Stimulated activated CD8-positive, alpha-beta memory T cell treated with anti-CD3 and anti-CD28 coated beads, Interleukin-4, amount 100 ng/mL, for 4 hours (primary cell): ENCODE measurements around the gene HDAC9.

Experiments used
- DNase-seq, 2 donors: peaks; one replicate each; pipeline ENCODE4 v3.0.0-alpha.2; 2020; ENCODE audit warnings: low read depth in 2 of 2, low spot score in 1 of 2

The HDAC9 gene

DNA sequence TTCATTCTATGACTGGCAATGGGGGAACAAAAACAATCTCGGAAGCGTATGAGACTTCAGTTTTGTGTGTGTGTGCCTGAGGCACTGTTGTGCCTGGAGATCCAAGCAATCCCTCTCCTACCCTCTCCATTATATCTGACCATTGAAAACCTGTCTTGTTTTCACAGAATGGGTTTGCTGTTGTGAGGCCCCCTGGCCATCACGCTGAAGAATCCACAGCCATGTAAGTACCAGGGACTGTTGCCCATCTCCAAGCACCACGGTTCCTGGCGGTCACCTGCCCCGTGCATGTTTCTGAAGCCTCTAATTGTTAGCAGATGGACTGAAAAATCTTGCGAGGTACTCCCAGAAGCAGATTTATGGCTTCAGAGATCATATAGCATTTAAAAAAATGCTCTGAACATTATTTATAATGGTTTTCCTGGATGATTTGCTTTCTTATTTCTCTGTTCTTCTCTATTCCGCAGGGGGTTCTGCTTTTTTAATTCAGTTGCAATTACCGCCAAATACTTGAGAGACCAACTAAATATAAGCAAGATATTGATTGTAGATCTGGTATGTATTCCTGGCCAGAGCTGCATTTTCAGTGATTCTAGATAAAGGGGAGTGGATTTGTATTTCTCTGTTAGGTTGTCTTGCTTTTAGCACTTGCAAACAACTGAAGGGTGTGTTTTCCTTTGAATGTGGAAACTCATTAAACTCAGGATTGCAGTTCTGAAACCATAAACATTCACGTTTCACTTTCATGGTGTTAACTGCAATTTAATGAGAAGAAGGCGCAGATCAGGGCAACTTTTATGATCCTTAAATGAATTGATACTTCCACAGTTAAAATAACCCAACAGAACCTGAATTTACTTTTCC, 333.7 kb downstream of the HDAC9 start:
- DNase-seq: no peak

DNA sequence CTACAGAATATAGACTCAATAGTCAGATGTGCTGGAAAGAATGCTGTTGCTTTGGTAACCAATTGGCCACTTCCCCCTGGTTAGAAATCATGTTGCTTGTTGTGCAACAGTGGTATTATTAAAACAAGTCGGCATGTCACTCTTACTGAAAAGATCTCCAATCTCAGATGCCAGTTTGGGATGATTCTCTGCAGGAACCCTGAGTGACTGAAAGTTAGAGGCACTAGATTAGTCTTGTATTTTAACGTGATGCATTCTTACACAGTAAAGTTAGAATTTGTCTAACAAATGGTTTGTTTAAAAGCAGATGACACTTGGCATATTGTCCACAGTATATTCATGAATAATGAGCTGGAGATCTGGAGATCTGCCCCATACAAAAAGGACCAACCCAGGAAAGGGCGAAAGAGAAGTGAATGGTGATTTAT, 334.3 kb downstream of the HDAC9 start:
- no peak for DNase-seq

DNA sequence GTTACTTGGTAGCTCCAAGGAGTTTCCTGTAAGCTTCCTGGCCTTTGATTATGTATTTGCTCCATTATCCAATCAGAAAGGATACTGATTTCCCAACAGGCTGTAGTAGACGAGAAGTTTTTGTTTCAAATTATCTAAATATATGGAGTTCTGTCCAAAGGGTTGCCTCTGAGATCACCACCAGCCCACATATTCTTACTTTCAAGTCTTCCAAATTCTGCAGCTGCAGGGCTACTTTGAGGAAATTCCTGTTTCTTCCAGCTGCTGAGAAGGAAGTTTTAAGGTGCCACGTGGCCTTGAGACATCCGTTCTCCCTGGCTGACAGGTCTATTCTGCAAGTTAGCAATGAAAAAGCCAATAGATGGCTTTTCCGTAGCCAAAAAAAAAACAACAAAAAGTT, 335.9 kb downstream of the HDAC9 start:
- no peak for DNase-seq

DNA sequence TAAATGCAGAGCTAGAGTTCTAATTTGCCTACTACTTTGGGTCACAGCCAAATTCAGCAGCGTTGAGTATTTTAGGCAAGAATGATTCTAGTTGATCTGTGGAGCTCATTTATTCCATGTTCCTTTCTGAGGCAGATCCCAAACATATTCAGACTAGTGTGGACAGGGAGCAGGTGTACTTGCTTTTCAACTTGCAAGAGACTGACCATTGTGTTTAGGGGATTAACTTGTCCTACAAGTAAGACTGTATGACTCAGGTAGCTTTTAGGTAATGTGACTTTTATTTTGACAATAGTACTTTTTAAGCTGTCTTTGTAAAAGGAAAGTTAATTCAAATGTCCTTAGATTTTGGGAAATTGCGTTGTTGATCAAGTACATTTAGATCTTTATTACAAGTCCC, 336.4 kb downstream of the HDAC9 start:
- DNase-seq: no peak

DNA sequence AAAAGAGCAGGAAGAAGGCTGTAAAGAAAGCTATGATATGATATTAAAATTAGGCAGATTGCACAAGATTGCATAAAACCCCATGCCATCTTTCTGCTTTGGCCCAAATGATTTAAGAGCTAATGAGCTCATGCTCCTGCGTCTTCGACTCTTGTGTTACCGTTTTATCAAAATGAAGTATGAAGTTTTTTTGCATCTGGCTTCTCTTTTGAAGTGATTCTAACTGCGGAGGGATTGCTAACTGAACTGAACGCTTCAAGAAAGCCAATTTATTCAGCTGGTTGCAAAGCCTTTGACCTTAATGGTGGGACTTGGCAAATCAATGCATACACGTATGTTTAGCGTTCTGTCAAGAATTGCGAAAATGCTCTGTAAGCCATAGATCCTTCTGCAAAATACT, 339.0 kb downstream of the HDAC9 start:
- DNase-seq: no peak

DNA sequence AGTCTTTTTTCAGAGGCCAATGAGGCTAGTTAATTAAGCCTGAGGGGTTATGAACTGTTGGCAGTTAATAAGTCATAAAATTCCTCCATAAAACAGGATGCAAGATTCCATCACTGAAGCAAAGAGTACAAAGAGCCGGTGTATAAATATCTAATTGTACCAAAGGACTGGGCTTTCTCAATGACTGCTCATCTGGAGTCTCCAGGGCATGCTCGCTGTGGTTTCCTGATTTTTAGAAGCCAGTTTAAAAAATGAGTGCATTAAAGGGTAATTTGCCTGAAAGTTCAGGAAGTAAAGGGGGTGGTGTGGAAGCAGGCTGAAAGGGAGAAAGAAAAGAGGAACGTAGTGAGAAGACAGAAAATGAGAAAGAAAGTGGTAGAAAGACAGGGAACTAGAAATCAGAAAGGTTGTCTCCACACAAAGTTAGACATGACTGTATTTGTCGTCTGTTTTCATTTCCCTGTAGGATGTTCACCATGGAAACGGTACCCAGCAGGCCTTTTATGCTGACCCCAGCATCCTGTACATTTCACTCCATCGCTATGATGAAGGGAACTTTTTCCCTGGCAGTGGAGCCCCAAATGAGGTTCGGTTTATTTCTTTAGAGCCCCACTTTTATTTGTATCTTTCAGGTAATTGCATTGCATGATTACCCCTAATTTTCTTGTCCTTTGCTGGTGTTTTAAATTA, 339.6 kb downstream of the HDAC9 start:
- no peak for DNase-seq

DNA sequence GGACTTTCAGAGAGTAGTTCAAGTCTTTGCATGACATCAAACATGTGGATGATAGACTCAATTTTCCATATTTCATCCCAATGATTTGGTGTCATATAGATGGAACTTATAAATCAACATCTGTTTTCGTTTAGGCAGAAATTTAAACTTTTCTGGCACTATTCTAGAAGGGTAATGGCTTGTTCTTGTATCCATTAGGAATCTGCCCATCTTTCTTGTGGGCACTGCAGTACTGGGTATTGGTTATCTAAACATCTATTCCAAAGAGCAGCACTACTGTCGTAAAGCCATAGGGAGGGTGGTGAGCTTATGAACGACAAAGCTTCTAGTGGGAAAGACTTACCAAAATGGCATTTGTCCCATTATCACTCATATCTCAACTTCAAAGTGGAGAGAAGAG, 348.4 kb downstream of the HDAC9 start:
- DNase-seq: no peak

DNA sequence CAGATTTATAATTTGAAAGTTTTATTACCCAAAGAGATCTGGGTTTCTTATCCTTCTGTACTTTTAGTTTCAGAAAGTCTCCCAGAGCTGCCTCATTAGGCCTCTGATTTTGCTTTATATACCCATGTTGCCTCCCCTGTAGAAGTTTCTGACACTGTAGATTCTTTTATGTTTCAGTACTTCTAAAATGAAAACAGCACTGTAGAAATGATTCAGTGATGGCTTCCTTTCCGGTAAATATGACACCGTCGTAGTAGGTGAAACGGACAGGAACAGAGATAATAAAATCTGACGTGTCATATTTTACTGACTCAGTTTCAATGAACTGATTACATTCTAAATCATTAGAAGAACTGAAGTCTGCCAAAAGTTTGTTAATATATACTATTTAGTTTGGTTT, 349.2 kb downstream of the HDAC9 start:
- DNase-seq: no peak

DNA sequence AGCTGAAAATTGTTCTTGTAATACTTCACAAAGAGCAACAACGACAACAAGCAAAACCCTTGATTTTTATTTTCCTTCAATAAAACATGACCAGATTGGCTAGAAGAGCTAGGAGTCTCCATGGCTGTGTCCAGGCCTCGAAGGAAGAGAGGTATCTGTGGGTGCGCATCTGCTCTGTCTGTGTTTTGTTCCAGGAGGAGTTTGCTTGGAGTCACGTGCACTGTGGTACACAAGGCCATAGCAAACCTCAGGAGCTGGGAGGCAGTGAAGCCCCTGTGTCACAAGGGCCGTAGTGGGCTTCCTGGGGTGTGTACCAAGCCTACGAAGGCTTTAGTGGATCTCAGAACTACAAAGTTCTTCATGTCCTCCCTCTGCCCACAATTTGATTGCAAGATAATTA, 350.2 kb downstream of the HDAC9 start:
- no peak for DNase-seq

DNA sequence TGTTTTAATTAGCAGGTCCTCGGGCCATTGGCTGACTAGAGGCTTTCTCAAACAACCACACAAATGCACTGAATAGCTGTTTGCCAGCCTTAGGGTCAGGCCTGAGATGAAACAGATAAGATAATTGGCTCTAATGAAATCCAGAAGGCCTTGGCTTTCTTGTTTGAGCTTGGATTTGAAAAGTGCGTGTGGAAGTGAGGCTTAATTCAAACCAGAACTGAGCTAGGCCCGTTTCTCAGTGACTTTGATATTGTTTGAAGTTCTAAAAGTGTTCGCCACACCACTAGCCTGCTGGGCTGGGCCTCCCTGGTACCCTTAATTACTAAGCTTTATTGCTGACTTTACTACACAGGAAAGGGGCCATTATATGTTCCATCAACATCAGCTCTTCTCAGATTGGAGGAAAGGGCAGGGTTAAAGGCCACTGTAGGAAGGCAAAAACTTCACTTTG, 351.2 kb downstream of the HDAC9 start:
- no peak for DNase-seq

DNA sequence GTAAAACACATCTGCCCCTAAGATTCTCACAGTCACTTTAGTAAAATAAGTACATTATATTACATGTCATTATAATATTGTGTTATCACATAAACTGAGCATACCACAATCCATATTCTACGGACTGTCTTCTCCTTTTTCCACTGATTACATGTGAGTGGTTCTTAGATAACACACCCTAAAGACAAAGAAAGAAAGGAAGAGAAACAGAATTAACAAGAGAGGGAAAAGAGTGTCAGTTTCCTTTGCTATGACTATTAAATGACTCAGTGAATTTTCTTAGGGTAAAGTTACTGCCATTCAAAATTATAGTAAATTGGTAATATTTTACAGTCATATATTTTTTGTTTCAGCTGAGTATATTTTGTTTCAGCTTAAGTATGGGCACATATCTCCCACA, 353.6 kb downstream of the HDAC9 start:
- no peak for DNase-seq

DNA sequence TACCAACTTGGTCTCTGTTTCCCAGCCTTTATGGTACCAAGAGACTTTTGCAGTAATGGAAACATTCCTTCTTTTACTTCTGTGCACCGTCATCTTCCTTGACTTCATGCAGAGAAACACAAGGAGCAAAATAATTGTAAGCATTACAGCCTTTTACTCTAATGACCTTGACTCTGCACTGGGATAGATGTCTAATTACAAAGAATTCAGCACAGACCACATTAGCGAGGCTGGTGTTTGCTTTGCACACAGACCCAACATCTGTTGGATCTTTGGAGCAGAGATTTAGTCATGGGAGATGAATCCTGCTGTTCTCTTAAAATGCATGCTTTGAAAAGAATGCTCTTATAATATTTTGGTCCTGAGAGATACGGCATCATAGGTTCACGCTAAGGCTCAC, 360.2 kb downstream of the HDAC9 start:
- DNase-seq: no peak

DNA sequence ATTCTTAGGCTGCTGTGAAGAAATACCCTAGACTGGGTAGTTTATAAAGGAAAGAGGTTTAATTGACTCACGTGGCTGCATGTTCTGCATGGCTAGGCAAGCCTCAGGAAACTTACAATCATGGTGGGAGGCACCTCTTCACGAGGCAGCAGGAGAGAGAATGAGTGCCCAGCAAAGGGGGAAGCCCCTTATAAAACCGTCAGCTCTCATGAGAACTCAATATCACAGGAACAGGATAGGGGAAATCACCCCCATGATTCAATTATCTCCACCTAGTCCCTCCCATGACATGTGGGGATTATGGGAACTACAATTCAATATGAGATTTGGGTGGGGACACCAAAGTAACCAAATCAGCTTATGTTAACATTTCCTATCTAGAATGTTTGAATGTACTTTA, 362.7 kb downstream of the HDAC9 start:
- DNase-seq: no peak

DNA sequence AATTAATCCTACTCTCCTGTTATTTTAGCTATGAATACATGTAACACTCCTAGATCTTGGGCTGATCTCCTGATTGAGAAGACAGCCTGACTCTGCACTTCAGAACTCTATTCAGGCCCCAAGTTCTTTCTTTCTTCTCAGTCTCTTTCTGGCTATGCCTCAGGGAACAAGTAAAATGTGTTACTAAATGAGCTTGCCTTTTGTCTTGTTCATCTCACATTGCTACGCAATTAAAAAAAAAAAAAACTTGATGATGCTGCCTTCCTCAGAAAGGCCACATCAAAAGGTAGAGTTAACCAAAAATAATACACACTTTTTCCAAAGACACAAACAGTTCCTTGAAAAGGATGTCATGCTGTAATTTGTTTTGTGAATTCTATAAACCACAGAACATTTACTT, 363.8 kb downstream of the HDAC9 start:
- DNase-seq: no peak

DNA sequence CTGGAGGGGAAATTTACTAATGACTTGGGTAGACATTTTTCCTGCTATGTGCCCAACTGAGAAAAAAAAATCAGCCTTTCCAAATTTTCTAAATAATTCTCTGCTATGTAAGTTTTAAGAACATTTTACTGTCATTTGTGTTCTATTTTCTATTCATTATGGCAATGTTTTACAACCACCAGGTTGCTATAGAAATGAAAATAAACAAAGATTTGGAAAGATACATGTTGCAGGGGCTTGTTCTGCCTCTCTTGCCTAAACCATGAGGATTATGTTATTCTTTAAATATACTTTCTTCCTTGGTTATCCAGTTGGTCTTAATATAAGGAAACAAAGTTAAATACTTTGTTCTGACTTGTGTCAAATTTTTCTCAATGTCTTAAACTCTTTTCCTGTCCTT, 364.7 kb downstream of the HDAC9 start:
- DNase-seq: no peak

DNA sequence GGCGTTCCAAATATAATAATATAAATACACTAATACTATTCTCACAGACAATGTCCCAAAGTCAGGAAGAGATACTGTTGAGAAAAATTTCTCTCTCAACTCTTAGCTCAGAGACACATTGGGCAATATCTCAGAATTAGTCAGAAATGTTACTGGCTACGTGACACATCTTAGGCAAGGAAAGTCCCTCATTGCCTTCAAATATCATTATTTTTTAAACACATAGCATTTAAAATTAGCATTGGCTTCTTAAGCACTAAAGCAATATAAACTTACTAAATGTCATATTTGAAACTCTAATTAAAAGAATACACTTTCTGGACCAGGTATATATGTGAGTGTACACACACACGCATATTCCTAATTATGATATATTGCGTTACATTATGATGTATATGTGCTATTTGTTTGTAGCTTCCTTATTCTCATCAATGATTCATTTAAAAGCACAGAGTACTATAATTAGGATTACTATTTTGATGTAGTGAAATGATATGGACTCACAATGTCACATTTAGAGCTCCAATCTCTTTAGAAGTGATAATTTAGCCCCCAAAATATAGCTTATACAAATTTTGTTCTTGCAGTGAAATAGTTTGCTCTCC, 366.1 kb downstream of the HDAC9 start:
- no peak for DNase-seq

DNA sequence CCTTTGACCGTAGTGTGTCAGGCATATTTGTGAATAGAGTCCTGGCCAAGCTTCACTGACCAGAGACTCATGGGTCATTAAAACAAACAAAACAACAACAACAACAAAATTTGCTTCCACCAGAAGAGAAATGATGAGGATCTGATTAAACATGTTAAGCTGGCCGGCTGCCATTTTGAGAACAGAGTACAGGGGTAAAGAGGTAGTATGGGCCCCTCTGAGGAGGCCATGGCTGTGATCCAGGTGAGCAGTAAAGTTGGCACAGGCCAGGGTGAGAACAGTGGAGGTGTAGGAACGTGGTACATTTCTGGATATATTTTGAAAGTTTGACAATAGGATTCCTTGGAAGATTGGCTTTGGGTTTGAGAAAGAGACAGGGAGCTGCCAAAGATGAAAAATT, 369.4 kb downstream of the HDAC9 start:
- DNase-seq: no peak

DNA sequence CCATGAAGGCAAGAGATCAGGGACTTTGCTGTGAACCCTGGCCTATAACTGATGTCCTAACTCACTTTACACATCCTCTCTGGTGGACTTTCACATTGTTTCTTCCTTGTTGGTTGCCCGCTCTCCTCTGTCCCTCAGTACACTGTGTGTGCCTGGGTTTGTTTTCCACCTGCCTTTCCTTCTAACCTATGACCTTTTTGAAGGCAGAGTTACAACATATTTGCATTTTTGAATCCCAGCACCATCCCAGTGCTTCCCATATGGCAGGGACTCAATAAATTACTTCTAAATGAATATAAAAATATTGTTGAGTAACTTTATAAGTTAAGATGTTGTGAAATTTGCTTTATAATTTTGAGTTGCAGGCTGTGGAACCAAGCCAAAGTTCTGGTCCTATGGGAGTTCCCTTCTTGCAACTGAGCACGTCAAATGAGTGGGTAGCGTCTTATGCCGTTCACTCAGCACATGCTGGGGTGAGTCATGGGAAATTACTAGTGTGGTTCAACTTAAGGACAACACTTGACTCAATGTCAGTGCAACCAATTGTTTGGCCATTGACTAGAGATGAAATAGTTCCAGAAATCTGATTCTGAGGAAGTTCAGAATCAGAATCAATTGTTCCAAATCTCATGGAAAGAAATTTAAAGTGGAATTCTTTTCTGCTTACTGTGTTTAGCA, 370.9 kb downstream of the HDAC9 start:
- no peak for DNase-seq

DNA sequence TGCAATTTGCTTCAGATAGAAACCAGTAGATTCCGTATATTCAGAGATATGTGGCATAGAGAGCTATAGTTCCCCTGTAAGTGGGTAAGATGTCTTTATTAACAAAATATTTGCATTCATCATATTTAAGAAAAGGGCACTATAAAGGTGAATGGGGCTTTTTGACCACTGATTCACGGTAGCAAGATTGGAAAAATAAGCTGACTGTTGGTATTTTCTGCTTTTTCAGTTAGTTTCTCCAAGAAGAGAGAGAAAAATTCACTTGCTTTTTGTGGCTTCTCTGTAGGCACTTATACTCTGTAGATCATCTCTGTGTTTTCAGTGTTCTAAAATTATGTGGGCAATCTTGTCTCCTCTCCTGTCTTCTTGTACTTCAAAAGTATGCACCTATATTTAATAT, 376.8 kb downstream of the HDAC9 start:
- DNase-seq: no peak

DNA sequence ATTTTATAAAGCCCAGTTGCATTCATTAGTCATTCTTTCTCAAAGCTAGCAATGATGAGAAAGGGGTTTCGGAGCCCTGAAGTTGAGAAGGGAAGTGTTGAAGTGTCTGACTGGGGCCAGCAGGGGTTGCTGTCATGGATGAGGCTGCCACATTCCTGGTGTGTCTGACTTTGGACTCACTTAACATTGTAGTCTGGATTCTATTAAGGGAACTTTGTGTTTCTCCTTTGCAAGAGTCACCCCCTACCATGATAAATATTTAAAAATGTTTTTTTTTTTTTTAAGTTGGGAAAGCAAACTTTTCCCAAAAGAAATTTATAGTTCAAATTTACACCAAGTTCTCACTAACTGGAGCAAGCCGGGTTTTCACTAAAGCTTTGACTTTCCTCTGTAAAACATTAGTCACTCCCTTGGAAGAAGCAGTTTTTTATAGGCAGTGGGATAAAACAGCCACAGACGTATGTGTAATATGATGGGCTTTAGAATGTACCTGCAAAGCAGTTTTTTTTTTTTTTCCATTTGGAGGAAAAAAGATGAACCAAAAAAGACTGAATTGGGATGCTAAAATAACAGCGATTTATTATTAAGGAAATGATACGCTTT, 378.3 kb downstream of the HDAC9 start:
- no peak for DNase-seq

DNA sequence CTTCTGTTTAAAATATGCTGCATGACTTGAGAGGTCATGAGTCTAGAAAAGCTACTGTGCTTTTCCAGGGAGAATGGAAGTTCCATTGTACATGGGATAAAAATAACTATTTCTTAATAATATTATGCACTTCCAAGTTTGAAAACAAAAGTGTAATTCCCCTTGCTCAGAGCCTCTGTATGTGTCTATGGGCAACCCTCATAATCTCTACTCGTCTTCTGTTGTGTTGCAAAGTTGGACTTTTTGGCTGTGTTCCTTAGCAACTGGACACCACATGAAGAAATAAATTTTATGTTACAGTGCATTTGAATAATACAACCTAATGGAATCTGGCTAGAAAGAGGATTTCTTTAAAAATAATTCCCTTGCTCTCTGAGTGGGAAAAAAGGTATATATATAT, 379.3 kb downstream of the HDAC9 start:
- DNase-seq: no peak
